OCI-LY7 (cell line): Measurements from ENCODE around the gene FOXJ1. TPM values are rescaled to one million over a fixed set of nuclear protein-coding genes. Genes with fewer than 3 reads are reported as not detected.
"Not testable (repeated sequence)": the region's sequence is repeated elsewhere in the genome, so short reads cannot be mapped to it uniquely, and the experiment has no call there.

Experiments
- BruUV-seq: library from RNA; stranded (reverse); fragments of 400-500 nt; replicated peaks from 2 replicates; lab custom pipeline; 2021; lab: Mats Ljungman, UMichigan
- CTCF ChIA-PET: fragments of 300-600 bp; sonication (Branson Sonifier 250); formaldehyde crosslinking; loops from one replicate; lab custom pipeline; 2022; ENCODE audit warnings: antibody characterized with exemption; ENCODE audit not compliant: unreplicated experiment; lab: Charles Lee
- POLR2A ChIA-PET: fragments of 300-600 bp; sonication (Branson Sonifier 250); formaldehyde crosslinking; loops from one replicate; lab custom pipeline; 2022; ENCODE audit warnings: antibody characterized with exemption; lab: Charles Lee
- DNase-seq: peaks from one replicate; pipeline ENCODE4 v3.0.0-alpha.2; 2015; ENCODE audit warnings: low spot score
- H2AFZ ChIP-seq: fragments of 200-600 bp; sonication (generic), shearing (Covaris generic); 2 replicates; pipeline ENCODE4 v1.6.1; 2014; ENCODE audit warnings: mild to moderate bottlenecking, antibody characterized with exemption, low read length, moderate library complexity
- H3K27ac ChIP-seq: fragments of 200-600 bp; sonication (generic); 2 replicates; pipeline ENCODE4 v1.5.1; 2014; ENCODE audit warnings: mixed run types, low read depth, mild to moderate bottlenecking, moderate library complexity, low read length, inconsistent platforms; ENCODE audit not compliant: poor library complexity, severe bottlenecking
- H3K36me3 ChIP-seq: fragments of 200-600 bp; sonication (generic); 2 replicates; pipeline ENCODE4 v1.6.1; 2014; ENCODE audit warnings: mild to moderate bottlenecking, antibody characterized with exemption, low read length, moderate library complexity, mixed read lengths; ENCODE audit not compliant: insufficient read depth
- H3K4me1 ChIP-seq: fragments of 200-600 bp; sonication (generic); 2 replicates; pipeline ENCODE4 v1.5.1; 2014; ENCODE audit warnings: mild to moderate bottlenecking, low read length; ENCODE audit not compliant: insufficient read depth, poor library complexity, severe bottlenecking
- H3K4me2 ChIP-seq: fragments of 200-600 bp; sonication (generic); 2 replicates; pipeline ENCODE4 v1.6.1; 2014; ENCODE audit warnings: mild to moderate bottlenecking, low read length
- H3K4me3 ChIP-seq: fragments of 200-600 bp; sonication (generic); 2 replicates; pipeline ENCODE4 v1.5.1; 2014; ENCODE audit warnings: mild to moderate bottlenecking, low read depth, low read length; ENCODE audit not compliant: poor library complexity, severe bottlenecking
- H3K79me2 ChIP-seq: fragments of 200-600 bp; sonication (generic); 2 replicates; pipeline ENCODE4 v1.6.1; 2016; ENCODE audit warnings: low read depth, mild to moderate bottlenecking, low read length, moderate library complexity, mixed read lengths; ENCODE audit not compliant: insufficient read depth
- H3K9me2 ChIP-seq: fragments of 200-600 bp; sonication (generic); 2 replicates; pipeline ENCODE4 v1.6.1; 2016; ENCODE audit warnings: mild to moderate bottlenecking, low read length, mixed read lengths; ENCODE audit not compliant: insufficient read depth
- H3K9me3 ChIP-seq: fragments of 200-600 bp; sonication (generic); 2 replicates; pipeline ENCODE4 v1.6.1; 2014; ENCODE audit warnings: mild to moderate bottlenecking, mixed run types, low read length, mixed read lengths
- H4K20me1 ChIP-seq: fragments of 200-600 bp; sonication (generic); 2 replicates; pipeline ENCODE4 v1.6.1; 2014; ENCODE audit warnings: mild to moderate bottlenecking, antibody characterized with exemption, low read length, moderate library complexity, mixed read lengths; ENCODE audit not compliant: insufficient read depth
- CTCF ChIP-seq: fragments of 200-600 bp; sonication (generic); conservative IDR thresholded peaks from 2 replicates; pipeline ENCODE4 v1.5.1; 2014; ENCODE audit warnings: mild to moderate bottlenecking, antibody characterized with exemption, low read length, moderate library complexity, mixed read lengths
- EZH2phosphoT487 ChIP-seq: fragments of 200-600 bp; sonication (generic); IDR thresholded peaks from 2 replicates; pipeline ENCODE4 v1.6.1; 2018; ENCODE audit warnings: low read depth, borderline replicate concordance, mild to moderate bottlenecking, mixed run types, antibody characterized with exemption, low read length, moderate library complexity, mixed read lengths
- intact Hi-C: fragments of 100-400 bp; cut with micrococcal nuclease; formaldehyde crosslinking; loops from one replicate; pipeline ENCODE4 v1.10.0; 2022; ENCODE audit not compliant: unreplicated experiment
- total RNA-seq, 2 experiments: library from RNA; depleted of rRNA in 1 of 2; stranded (reverse); fragments of >200 nt in 1 of 2; shearing (Covaris generic) in 1 of 2; gene quantifications; 2 replicates each; pipeline ENCODE4 v1.2.3, GENCODE V29; 2014 to 2022

The FOXJ1 gene
- total RNA-seq, 2 experiments from 2014 or later, result not detected

- intact Hi-C loops, result no loop called here
- Histone ChIP-seq H4K20me1 (no peaks in the 10 kb centered on the region), H3K79me2 (no peaks in the 10 kb centered on the region), H3K9me3 (no peaks in the 10 kb centered on the region), H3K36me3 (no peaks in the 10 kb centered on the region), H3K9me2 (no peaks in the 10 kb centered on the region), H3K27ac (no peak overlapping the region), H3K4me1 (peaks cover 23% of the 10 kb centered on the region), H3K4me2 (no peak overlapping the region), H2AFZ (no peak overlapping the region), H3K4me3 (no peak overlapping the region)
- ChIA-PET CTCF (interaction anchor here (0.7 to 1.0 kb wide), 2 partner anchors 90 to 189 kb away, joined by 3 to 4 read pairs; no protein-coding TSS in a partner anchor), POLR2A (interaction anchor here (0.6 to 1.5 kb wide), 5 partner anchors 11 to 91 kb away, joined by 3 to 6 read pairs (median 4); no protein-coding TSS in a partner anchor)
- DNase-seq, result no peak
- TF ChIP-seq CTCF (no peak), EZH2phosphoT487 (no peak)
- BruUV-seq, result no TSS peak
Measured at GRCh38 chr17:76189247-76189646, 48.2 kb upstream of the FOXJ1 start.

- H4K20me1 ChIP-seq, result no peaks in the 10 kb centered on the region
- no peak overlapping the region for H3K4me3 ChIP-seq
- no peak overlapping the region for H3K27ac ChIP-seq
- H3K9me2 ChIP-seq, result no peaks in the 10 kb centered on the region
- TF ChIP-seq CTCF (0 out of 2 replicates have a peak, but pooled peaks have one; percentile 14), EZH2phosphoT487 (no peak)
- no peaks in the 10 kb centered on the region for H3K36me3 ChIP-seq
- H2AFZ ChIP-seq, result no peak overlapping the region
- peaks cover 23% of the 10 kb centered on the region for H3K4me1 ChIP-seq
- 0 out of 2 replicates have a peak overlapping the region, but pooled peaks have one; percentile 5 for H3K4me2 ChIP-seq
- ChIA-PET CTCF (interaction anchor here (1.0 kb wide), 1 partner anchor 188 kb away, joined by 4 read pairs; no protein-coding TSS in a partner anchor), POLR2A (interaction anchor here (0.7 to 1.5 kb wide), 6 partner anchors 8 to 76 kb away, joined by 3 to 6 read pairs (median 4); no protein-coding TSS in a partner anchor)
- no peaks in the 10 kb centered on the region for H3K79me2 ChIP-seq
- BruUV-seq, result no TSS peak
- no peak for DNase-seq
- no peaks in the 10 kb centered on the region for H3K9me3 ChIP-seq
- intact Hi-C loops, result no loop called here
Measured at GRCh38 chr17:76188213-76189016, 47.4 kb upstream of the FOXJ1 start.

GRCh38 chr17:76186774-76187173, 45.7 kb upstream of the FOXJ1 start:
- H3K4me2 ChIP-seq, H3K9me2 ChIP-seq, H3K36me3 ChIP-seq, DNase-seq, BruUV-seq, H3K9me3 ChIP-seq, CTCF ChIA-PET, H2AFZ ChIP-seq, H3K27ac ChIP-seq, H4K20me1 ChIP-seq, H3K79me2 ChIP-seq, H3K4me3 ChIP-seq, intact Hi-C loops: not testable (repeated sequence)
- POLR2A ChIA-PET, result interaction anchor here (1.0 to 1.4 kb wide), 2 partner anchors 10 to 61 kb away, joined by 4 read pairs; no protein-coding TSS in a partner anchor
- H3K4me1 ChIP-seq, result peaks cover 24% of the 10 kb centered on the region
